GM23338 (cell line): ENCODE measurements around the gene NKAIN2. TPM values are rescaled to one million over a fixed set of nuclear protein-coding genes. Genes with fewer than 3 reads are reported as not detected.

Source experiments
- ATAC-seq: fragments of 200-7000 bp; cut with Tn5 transposase; 3 replicates; pipeline ENCODE4 v1.9.1; 2020
- DNase-seq: peaks from one replicate; pipeline ENCODE4 v3.0.0-alpha.2; 2015; ENCODE audit warnings: low spot score
- H2AFZ ChIP-seq: fragments of 200-600 bp; sonication (generic); 2 replicates; pipeline ENCODE4 v1.8.0; 2016; ENCODE audit warnings: antibody characterized with exemption, mild to moderate bottlenecking, moderate library complexity
- H3F3A ChIP-seq: fragments of 200-600 bp; sonication (generic); replicated peaks from 2 replicates; pipeline ENCODE4 v1.8.0; 2017; ENCODE audit warnings: antibody characterized with exemption, mixed run types, low read depth
- H3K27ac ChIP-seq: fragments of 200-600 bp; sonication (generic); 2 replicates; pipeline ENCODE4 v1.6.1; 2016; ENCODE audit warnings: low read depth
- H3K27me3 ChIP-seq: fragments of 200-600 bp; sonication (generic); 2 replicates; pipeline ENCODE4 v1.8.0; 2016; ENCODE audit warnings: mild to moderate bottlenecking, mixed run types, moderate library complexity; ENCODE audit not compliant: insufficient read depth
- H3K36me3 ChIP-seq: fragments of 200-600 bp; sonication (generic); 2 replicates; pipeline ENCODE4 v1.8.0; 2016; ENCODE audit warnings: mild to moderate bottlenecking; ENCODE audit not compliant: insufficient read depth
- H3K4me1 ChIP-seq: fragments of 200-600 bp; sonication (generic); 2 replicates; pipeline ENCODE4 v1.8.0; 2016; ENCODE audit warnings: mild to moderate bottlenecking, moderate library complexity; ENCODE audit not compliant: insufficient read depth
- H3K4me2 ChIP-seq: fragments of 200-600 bp; sonication (generic); 2 replicates; pipeline ENCODE4 v1.7.1; 2017; ENCODE audit warnings: mixed run types
- H3K4me3 ChIP-seq: fragments of 200-600 bp; sonication (generic); 2 replicates; pipeline ENCODE4 v1.6.1; 2016; ENCODE audit warnings: mixed run types
- H3K79me2 ChIP-seq: fragments of 200-600 bp; sonication (generic); replicated peaks from 2 replicates; pipeline ENCODE4 v1.8.0; 2017; ENCODE audit warnings: mild to moderate bottlenecking; ENCODE audit not compliant: insufficient read depth
- H3K9me2 ChIP-seq: fragments of 200-600 bp; sonication (generic); 2 replicates; pipeline ENCODE4 v1.8.0; 2017; ENCODE audit not compliant: insufficient read depth
- H4K20me1 ChIP-seq: fragments of 200-600 bp; sonication (generic); replicated peaks from 2 replicates; pipeline ENCODE4 v1.8.0; 2017; ENCODE audit warnings: mild to moderate bottlenecking; ENCODE audit not compliant: insufficient read depth
- H3K27ac Mint-ChIP-seq: 2 replicates; pipeline ENCODE4 v1.8.0; 2020; ENCODE audit warnings: inconsistent platforms, mild to moderate bottlenecking, moderate library complexity, mixed read lengths
- H3K27me3 Mint-ChIP-seq: 3 replicates; pipeline ENCODE4 v1.8.0; 2022; ENCODE audit warnings: low read depth, mild to moderate bottlenecking, moderate library complexity, mixed read lengths, inconsistent platforms; ENCODE audit not compliant: insufficient read depth, poor library complexity
- H3K36me3 Mint-ChIP-seq: 3 replicates; pipeline ENCODE4 v1.8.0; 2021; ENCODE audit warnings: low read depth, mild to moderate bottlenecking, inconsistent platforms, moderate library complexity, mixed read lengths
- H3K4me1 Mint-ChIP-seq: 3 replicates; pipeline ENCODE4 v1.8.0; 2020; ENCODE audit warnings: mild to moderate bottlenecking, inconsistent platforms, mixed read lengths
- H3K4me3 Mint-ChIP-seq: 3 replicates; pipeline ENCODE4 v1.8.0; 2021; ENCODE audit warnings: moderate library complexity, mild to moderate bottlenecking, inconsistent platforms, mixed read lengths
- H3K9me3 Mint-ChIP-seq: 3 replicates; pipeline ENCODE4 v1.8.0; 2020; ENCODE audit warnings: moderate library complexity, mild to moderate bottlenecking, inconsistent platforms, mixed read lengths
- CREB1 ChIP-seq: fragments of 250-450 bp; sonication (Bioruptor Pico); IDR thresholded peaks from 2 replicates; pipeline ENCODE4 v1.5.0; 2020; ENCODE audit warnings: low read depth, mild to moderate bottlenecking, moderate library complexity
- ETS1 ChIP-seq: IDR thresholded peaks from 2 replicates; pipeline ENCODE4 v1.6.1; 2016; ENCODE audit warnings: antibody characterized with exemption
- EZH2 ChIP-seq: fragments of 200-600 bp; sonication (generic); IDR thresholded peaks from one replicate; pipeline ENCODE4 v1.8.0; 2017; ENCODE audit warnings: antibody characterized with exemption, mild to moderate bottlenecking, low read depth; ENCODE audit not compliant: unreplicated experiment
- EZH2phosphoT487 ChIP-seq: fragments of 200-600 bp; sonication (generic); IDR thresholded peaks from one replicate; pipeline ENCODE4 v1.8.1; 2018; ENCODE audit warnings: antibody characterized with exemption; ENCODE audit not compliant: unreplicated experiment
- NANOG ChIP-seq: IDR thresholded peaks from 2 replicates; pipeline ENCODE4 v1.6.1; 2016; ENCODE audit warnings: antibody characterized with exemption, borderline replicate concordance
- POLR2AphosphoS5 ChIP-seq: IDR thresholded peaks from 2 replicates; pipeline ENCODE4 v1.6.1; 2016; ENCODE audit warnings: antibody characterized with exemption, low read depth
- REST ChIP-seq: IDR thresholded peaks from one replicate; pipeline ENCODE4 v1.6.1; 2018; ENCODE audit warnings: antibody characterized with exemption; ENCODE audit not compliant: unreplicated experiment
- STAT1 ChIP-seq: IDR thresholded peaks from one replicate; pipeline ENCODE4 v1.6.1; 2016; ENCODE audit warnings: antibody characterized with exemption; ENCODE audit not compliant: unreplicated experiment
- ZNF331 ChIP-seq: fragments of 250-450 bp; sonication (Bioruptor Pico); IDR thresholded peaks from 2 replicates; pipeline ENCODE4 v1.5.0; 2020; ENCODE audit warnings: low read depth, mild to moderate bottlenecking, moderate library complexity
- ZNF462 ChIP-seq: fragments of 250-450 bp; sonication (Bioruptor Pico); IDR thresholded peaks from 2 replicates; pipeline ENCODE4 v1.5.0; 2020; ENCODE audit warnings: mild to moderate bottlenecking, moderate library complexity
- polyA plus RNA-seq: library from polyadenylated mRNA; unstranded; fragments of >200 nt; fragmentation: Nextera tagmentation; extraction: Ambion mirVana; gene quantifications from 2 replicates; pipeline ENCODE4 v1.2.1, GENCODE V29; 2016
- total RNA-seq: library from RNA; depleted of rRNA; stranded (reverse); fragments of >200 nt; shearing (Covaris generic); gene quantifications from 2 replicates; pipeline ENCODE4 v1.2.3, GENCODE V29; 2014

NKAIN2 gene
- total and polyA plus RNA-seq, 2 experiments from 2014 or later, result 0.39 to 1.1 TPM

- no peaks in the 10 kb centered on the region for H3F3A ChIP-seq
- no peak overlapping the region for H2AFZ ChIP-seq
- Mint-ChIP-seq H3K9me3 (peaks cover 5% of the 10 kb centered on the region; the same call in 2 of the 3 replicates), H3K4me1 (no peaks in the 10 kb centered on the region), H3K27me3 (no peaks in the 10 kb centered on the region), H3K36me3 (no peaks in the 10 kb centered on the region), H3K27ac (no peak overlapping the region), H3K4me3 (no peak overlapping the region)
- H3K4me2 ChIP-seq, result no peak overlapping the region
- no peaks in the 10 kb centered on the region for H3K4me1 ChIP-seq
- no peaks in the 10 kb centered on the region for H3K36me3 ChIP-seq
- no peak overlapping the region for H3K4me3 ChIP-seq
- H3K9me2 ChIP-seq, result peaks cover 6% of the 10 kb centered on the region
- DNase-seq (no peak), ATAC-seq (no peak)
- no peak overlapping the region for H3K27ac ChIP-seq
- no peaks in the 10 kb centered on the region for H3K27me3 ChIP-seq
- H4K20me1 ChIP-seq, result no peaks in the 10 kb centered on the region
- TF ChIP-seq EZH2, result no peak
- no peaks in the 10 kb centered on the region for H3K79me2 ChIP-seq
Measured at GRCh38 chr6:124823240-124824111, 1019.8 kb downstream of the NKAIN2 start.

GRCh38 chr6:124825564-124825963 lies 1021.9 kb downstream of the NKAIN2 start:
- no peaks in the 10 kb centered on the region for H3K4me1 Mint-ChIP-seq
- no peak for TF ChIP-seq NANOG
- no peak for TF ChIP-seq ZNF462
- TF ChIP-seq ZNF331 (CRISPR knock-in tag), result no peak
- TF ChIP-seq STAT1, result no peak
- no peak for TF ChIP-seq EZH2
- TF ChIP-seq CREB1 (CRISPR knock-in tag), result no peak
- no peak for TF ChIP-seq REST
- TF ChIP-seq ETS1, result no peak
- TF ChIP-seq POLR2AphosphoS5, result no peak
- no peak for TF ChIP-seq EZH2phosphoT487

More at GRCh38 chr6:124825564-124825963, 1021.9 kb downstream of the NKAIN2 start:
- Histone ChIP-seq H3K9me2 (peaks cover 2% of the 10 kb centered on the region; the same call in 1 of the 2 replicates), H3K36me3 (no peaks in the 10 kb centered on the region), H3K4me3 (no peak overlapping the region), H4K20me1 (no peaks in the 10 kb centered on the region), H3K4me2 (no peak overlapping the region), H2AFZ (no peak overlapping the region), H3K79me2 (no peaks in the 10 kb centered on the region), H3F3A (no peaks in the 10 kb centered on the region), H3K4me1 (no peaks in the 10 kb centered on the region), H3K27ac (no peak overlapping the region), H3K27me3 (no peaks in the 10 kb centered on the region)
- H3K4me3 Mint-ChIP-seq, result no peak overlapping the region
- no peaks in the 10 kb centered on the region for H3K36me3 Mint-ChIP-seq
- no peaks in the 10 kb centered on the region for H3K27me3 Mint-ChIP-seq
- no peak for ATAC-seq
- peaks cover 3% of the 10 kb centered on the region; the same call in 2 of the 3 replicates for H3K9me3 Mint-ChIP-seq
- DNase-seq, result no peak
- H3K27ac Mint-ChIP-seq, result no peak overlapping the region
